Activated naive CD8-positive, alpha-beta T cell (primary cell): ENCODE measurements around the gene AARSD1.
"Not testable (repeated sequence)": the region's sequence is repeated elsewhere in the genome, so short reads cannot be mapped to it uniquely, and the experiment has no call there.

Experiments used
- H3K27ac Mint-ChIP-seq: one replicate; pipeline ENCODE4 v1.8.0; 2021; ENCODE audit warnings: mixed read lengths
- H3K27me3 Mint-ChIP-seq: one replicate; pipeline ENCODE4 v1.8.0; 2021; ENCODE audit warnings: mixed read lengths
- H3K36me3 Mint-ChIP-seq: one replicate; pipeline ENCODE4 v1.8.0; 2021; ENCODE audit warnings: mixed read lengths
- H3K4me1 Mint-ChIP-seq: one replicate; pipeline ENCODE4 v1.8.0; 2021; ENCODE audit warnings: low read depth, mixed read lengths
- H3K4me3 Mint-ChIP-seq: one replicate; pipeline ENCODE4 v1.8.0; 2021; ENCODE audit warnings: mild to moderate bottlenecking, mixed read lengths
- H3K9me3 Mint-ChIP-seq: one replicate; pipeline ENCODE4 v1.8.0; 2021; ENCODE audit warnings: low read depth, mixed read lengths

AARSD1 gene

GRCh38 chr17:42953669-42954068, 10.6 kb downstream of the AARSD1 start:
- no peaks in the 10 kb centered on the region for H3K4me1 Mint-ChIP-seq
- H3K9me3 Mint-ChIP-seq = no peaks in the 10 kb centered on the region
- H3K4me3 Mint-ChIP-seq = no peak overlapping the region
- H3K27ac Mint-ChIP-seq = no peak overlapping the region
- peaks cover 5% of the 10 kb centered on the region for H3K36me3 Mint-ChIP-seq
- no peaks in the 10 kb centered on the region for H3K27me3 Mint-ChIP-seq

GRCh38 chr17:42950044-42950783, 14.0 kb downstream of the AARSD1 start:
- Mint-ChIP-seq H3K4me1 (no peaks in the 10 kb centered on the region), H3K27ac (no peak overlapping the region), H3K36me3 (peaks cover 9% of the 10 kb centered on the region), H3K27me3 (no peaks in the 10 kb centered on the region), H3K4me3 (no peak overlapping the region), H3K9me3 (no peaks in the 10 kb centered on the region)

GRCh38 chr17:42946812-42947211, 17.4 kb downstream of the AARSD1 start:
- no peaks in the 10 kb centered on the region for H3K9me3 Mint-ChIP-seq
- peaks cover 6% of the 10 kb centered on the region for H3K36me3 Mint-ChIP-seq
- no peak overlapping the region for H3K4me3 Mint-ChIP-seq
- H3K27me3 Mint-ChIP-seq = no peaks in the 10 kb centered on the region
- H3K4me1 Mint-ChIP-seq = no peaks in the 10 kb centered on the region
- H3K27ac Mint-ChIP-seq = no peak overlapping the region

- Mint-ChIP-seq H3K4me3 (no peak overlapping the region), H3K9me3 (no peaks in the 10 kb centered on the region), H3K36me3 (peaks cover 4% of the 10 kb centered on the region), H3K27me3 (peaks cover 2% of the 10 kb centered on the region), H3K4me1 (no peaks in the 10 kb centered on the region), H3K27ac (no peak overlapping the region)
These were observed 20.0 kb downstream of the AARSD1 start for GRCh38 chr17:42944211-42944610.

GRCh38 chr17:42937712-42938596, 26.3 kb downstream of the AARSD1 start:
- no peaks in the 10 kb centered on the region for H3K4me1 Mint-ChIP-seq
- no peaks in the 10 kb centered on the region for H3K9me3 Mint-ChIP-seq
- no peak overlapping the region for H3K4me3 Mint-ChIP-seq
- no peak overlapping the region for H3K27ac Mint-ChIP-seq
- H3K27me3 Mint-ChIP-seq = peaks cover 2% of the 10 kb centered on the region
- no peaks in the 10 kb centered on the region for H3K36me3 Mint-ChIP-seq

- H3K27ac Mint-ChIP-seq = no peak overlapping the region
These were observed 34.8 kb downstream of the AARSD1 start for GRCh38 chr17:42929497-42929844.

GRCh38 chr17:42928714-42929496, 35.3 kb downstream of the AARSD1 start:
- H3K4me3 Mint-ChIP-seq = peak overlapping the region; percentile 11
- peaks cover 2% of the 10 kb centered on the region for H3K27me3 Mint-ChIP-seq
- no peaks in the 10 kb centered on the region for H3K36me3 Mint-ChIP-seq
- H3K27ac Mint-ChIP-seq = peak overlapping the region; percentile 24
- no peaks in the 10 kb centered on the region for H3K9me3 Mint-ChIP-seq
- peaks cover 13% of the 10 kb centered on the region for H3K4me1 Mint-ChIP-seq

More at GRCh38 chr17:42929497-42929844, 34.8 kb downstream of the AARSD1 start:
- Mint-ChIP-seq H3K4me1 (peaks cover 13% of the 10 kb centered on the region), H3K36me3 (no peaks in the 10 kb centered on the region), H3K9me3 (no peaks in the 10 kb centered on the region), H3K27me3 (peaks cover 2% of the 10 kb centered on the region), H3K4me3 (no peak overlapping the region)

- H3K4me1 Mint-ChIP-seq = peaks cover 13% of the 10 kb centered on the region
- H3K27ac Mint-ChIP-seq = no peak overlapping the region
- no peaks in the 10 kb centered on the region for H3K9me3 Mint-ChIP-seq
- H3K27me3 Mint-ChIP-seq = peaks cover 5% of the 10 kb centered on the region
- no peaks in the 10 kb centered on the region for H3K36me3 Mint-ChIP-seq
- no peak overlapping the region for H3K4me3 Mint-ChIP-seq
These were observed 39.4 kb downstream of the AARSD1 start for GRCh38 chr17:42924891-42925290.

- not testable (repeated sequence) for H3K27ac Mint-ChIP-seq, H3K4me3 Mint-ChIP-seq, H3K27me3 Mint-ChIP-seq, H3K4me1 Mint-ChIP-seq, H3K36me3 Mint-ChIP-seq, H3K9me3 Mint-ChIP-seq
These were observed 40.8 kb downstream of the AARSD1 start for GRCh38 chr17:42923472-42923871.

GRCh38 chr17:42922294-42922693, 42.0 kb downstream of the AARSD1 start:
- no peak overlapping the region for H3K27ac Mint-ChIP-seq
- peaks cover 3% of the 10 kb centered on the region for H3K4me1 Mint-ChIP-seq
- peaks cover 3% of the 10 kb centered on the region for H3K27me3 Mint-ChIP-seq
- no peaks in the 10 kb centered on the region for H3K36me3 Mint-ChIP-seq
- no peak overlapping the region for H3K4me3 Mint-ChIP-seq
- no peaks in the 10 kb centered on the region for H3K9me3 Mint-ChIP-seq

GRCh38 chr17:42920922-42921321, 43.3 kb downstream of the AARSD1 start:
- Mint-ChIP-seq H3K27ac (no peak overlapping the region), H3K36me3 (no peaks in the 10 kb centered on the region), H3K27me3 (peaks cover 3% of the 10 kb centered on the region), H3K4me1 (peaks cover 3% of the 10 kb centered on the region), H3K4me3 (no peak overlapping the region), H3K9me3 (no peaks in the 10 kb centered on the region)

GRCh38 chr17:42920106-42920900, 44.0 kb downstream of the AARSD1 start:
- peaks cover 3% of the 10 kb centered on the region for H3K4me1 Mint-ChIP-seq
- peaks cover 3% of the 10 kb centered on the region for H3K27me3 Mint-ChIP-seq
- no peaks in the 10 kb centered on the region for H3K36me3 Mint-ChIP-seq
- H3K27ac Mint-ChIP-seq = no peak overlapping the region
- H3K4me3 Mint-ChIP-seq = no peak overlapping the region
- no peaks in the 10 kb centered on the region for H3K9me3 Mint-ChIP-seq

GRCh38 chr17:42919522-42920077, 44.7 kb downstream of the AARSD1 start:
- H3K4me3 Mint-ChIP-seq, H3K4me1 Mint-ChIP-seq, H3K9me3 Mint-ChIP-seq: not testable (repeated sequence)

GRCh38 chr17:42918902-42919521, 45.2 kb downstream of the AARSD1 start:
- Mint-ChIP-seq H3K27me3 (peaks cover 3% of the 10 kb centered on the region), H3K36me3 (no peaks in the 10 kb centered on the region), H3K4me3 (no peak overlapping the region), H3K27ac (no peak overlapping the region), H3K4me1 (no peaks in the 10 kb centered on the region), H3K9me3 (no peaks in the 10 kb centered on the region)

More at GRCh38 chr17:42919522-42920077, 44.7 kb downstream of the AARSD1 start:
- H3K27me3 Mint-ChIP-seq, H3K36me3 Mint-ChIP-seq, H3K27ac Mint-ChIP-seq: not testable (repeated sequence)
